ENCODE results near the gene EFCAB11.

DNA sequence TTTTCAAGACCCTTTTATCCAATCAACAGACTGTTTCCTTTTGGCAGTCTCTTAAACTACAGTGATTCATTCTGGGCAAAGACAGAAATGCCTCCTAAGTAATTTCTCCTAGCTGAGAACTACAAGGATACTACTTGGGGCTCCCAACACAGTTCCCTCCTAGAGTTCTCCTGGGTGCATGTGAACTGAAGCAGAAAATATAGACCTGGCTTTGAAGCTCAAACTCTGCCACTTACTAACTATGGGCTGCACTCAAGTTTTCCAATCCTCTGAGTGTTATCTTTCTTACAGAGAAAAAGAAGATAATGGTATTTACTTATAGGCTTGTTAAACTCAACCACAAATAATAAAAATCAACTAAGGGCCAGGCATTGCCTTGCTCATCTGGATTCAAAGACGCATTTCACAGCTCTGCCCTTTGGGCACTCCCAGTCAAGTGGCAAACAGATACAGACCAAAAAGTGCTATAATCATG lies 97.6 kb downstream of the EFCAB11 start:
- TF ChIP-seq, protein P1, sequence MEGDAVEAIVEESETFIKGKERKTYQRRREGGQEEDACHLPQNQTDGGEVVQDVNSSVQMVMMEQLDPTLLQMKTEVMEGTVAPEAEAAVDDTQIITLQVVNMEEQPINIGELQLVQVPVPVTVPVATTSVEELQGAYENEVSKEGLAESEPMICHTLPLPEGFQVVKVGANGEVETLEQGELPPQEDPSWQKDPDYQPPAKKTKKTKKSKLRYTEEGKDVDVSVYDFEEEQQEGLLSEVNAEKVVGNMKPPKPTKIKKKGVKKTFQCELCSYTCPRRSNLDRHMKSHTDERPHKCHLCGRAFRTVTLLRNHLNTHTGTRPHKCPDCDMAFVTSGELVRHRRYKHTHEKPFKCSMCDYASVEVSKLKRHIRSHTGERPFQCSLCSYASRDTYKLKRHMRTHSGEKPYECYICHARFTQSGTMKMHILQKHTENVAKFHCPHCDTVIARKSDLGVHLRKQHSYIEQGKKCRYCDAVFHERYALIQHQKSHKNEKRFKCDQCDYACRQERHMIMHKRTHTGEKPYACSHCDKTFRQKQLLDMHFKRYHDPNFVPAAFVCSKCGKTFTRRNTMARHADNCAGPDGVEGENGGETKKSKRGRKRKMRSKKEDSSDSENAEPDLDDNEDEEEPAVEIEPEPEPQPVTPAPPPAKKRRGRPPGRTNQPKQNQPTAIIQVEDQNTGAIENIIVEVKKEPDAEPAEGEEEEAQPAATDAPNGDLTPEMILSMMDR (IDR thresholded peaks at IDR 0.05), result no peak
- no peak for TF ChIP-seq POLR2AphosphoS5 (IDR thresholded peaks at IDR 0.05)

Data from gastroesophageal sphincter (tissue), 3 donors.